Right lobe of liver (tissue), 4 donors: ENCODE data around the gene POLA2.

Experiments used
- CTCF ChIP-seq, 4 donors: fragments of 200-600 bp in 3 of 4; fragments of 450-650 bp in 1 of 4; IDR thresholded peaks; one replicate each; pipeline versions ENCODE4 v1.5.1 to v1.8.0; 2016 to 2022; ENCODE audit warnings: antibody characterized with exemption in 4 of 4, mild to moderate bottlenecking in 2 of 4
- POLR2A ChIP-seq: fragments of 450-650 bp; IDR thresholded peaks from one replicate; pipeline ENCODE4 v1.6.1; 2017; ENCODE audit warnings: antibody characterized with exemption, mild to moderate bottlenecking
- donor health status: DM: no; HTN: no; CAD: no.
- donor health status: DM: no; HTN: no; CAD: no.
- donor health status: DM: no; HTN: yes; CAD: no.

- TF ChIP-seq CTCF (IDR thresholded peaks at IDR 0.05) (no peak), POLR2A (peak; percentile 68)
Observed at GRCh38 chr11:65314501-65315203, 52.9 kb downstream of the POLA2 start, which contains the start of gene CDC42EP2.
